ENCODE data around the gene TAGLN. TPM values are rescaled to one million over a fixed set of nuclear protein-coding genes. Genes with fewer than 3 reads are reported as not detected.
"Not testable (repeated sequence)": the region's sequence is repeated elsewhere in the genome, so short reads cannot be mapped to it uniquely, and the experiment has no call there.

Gene TAGLN
- polyA plus RNA-seq, 12 donors: 65.6 to 358 (median 88.1) TPM; not detected in 1

GRCh38 chr11:117193130-117194020 is 5.8 kb upstream of the TAGLN start:
- no peak for DNase-seq

GRCh38 chr11:117194267-117194666 is 4.9 kb upstream of the TAGLN start:
- no peak for DNase-seq

GRCh38 chr11:117195258-117195657 is 3.9 kb upstream of the TAGLN start:
- no peak for DNase-seq

GRCh38 chr11:117195761-117196160 is 3.4 kb upstream of the TAGLN start:
- no peak for DNase-seq

- no peak for DNase-seq
These were observed 2.2 kb upstream of the TAGLN start for GRCh38 chr11:117197006-117197405.

GRCh38 chr11:117197516-117198456 is 1.4 kb upstream of the TAGLN start:
- no peak for DNase-seq

GRCh38 chr11:117198613-117199012 is 557 bp upstream of the TAGLN start:
- no peak for DNase-seq

GRCh38 chr11:117199916-117200812 is 994 bp downstream of the TAGLN start:
- DNase-seq: no peak

- DNase-seq: no peak
These were observed 1.9 kb downstream of the TAGLN start for GRCh38 chr11:117200813-117201657.

- no peak for DNase-seq
These were observed 2.6 kb downstream of the TAGLN start for GRCh38 chr11:117201658-117202305.

GRCh38 chr11:117202386-117203068 is 3.4 kb downstream of the TAGLN start:
- DNase-seq: no peak

GRCh38 chr11:117203069-117203407 is 3.9 kb downstream of the TAGLN start:
- no peak for DNase-seq

- DNase-seq: no peak
These were observed 5.3 kb downstream of the TAGLN start for GRCh38 chr11:117204283-117205080.

- no peak for DNase-seq
These were observed 6.1 kb downstream of the TAGLN start for GRCh38 chr11:117205211-117205818.

- DNase-seq: not testable (repeated sequence)
These were observed 6.9 kb downstream of the TAGLN start for GRCh38 chr11:117206111-117206510.

GRCh38 chr11:117206859-117207258 is 7.7 kb downstream of the TAGLN start:
- DNase-seq: not testable (repeated sequence)

- DNase-seq: not testable (repeated sequence)
These were observed 8.3 kb downstream of the TAGLN start for GRCh38 chr11:117207481-117207880.

GRCh38 chr11:117208710-117209109 is 9.5 kb downstream of the TAGLN start:
- DNase-seq: not testable (repeated sequence)

Data from muscle of arm (tissue), 12 donors.